ENCODE measurements around the gene MBNL1. TPM values are rescaled to one million over a fixed set of nuclear protein-coding genes. Genes with fewer than 3 reads are reported as not detected.

The MBNL1 gene
- total and polyA plus RNA-seq, 5 donors: 52.7 to 160 (median 149) TPM

DNA sequence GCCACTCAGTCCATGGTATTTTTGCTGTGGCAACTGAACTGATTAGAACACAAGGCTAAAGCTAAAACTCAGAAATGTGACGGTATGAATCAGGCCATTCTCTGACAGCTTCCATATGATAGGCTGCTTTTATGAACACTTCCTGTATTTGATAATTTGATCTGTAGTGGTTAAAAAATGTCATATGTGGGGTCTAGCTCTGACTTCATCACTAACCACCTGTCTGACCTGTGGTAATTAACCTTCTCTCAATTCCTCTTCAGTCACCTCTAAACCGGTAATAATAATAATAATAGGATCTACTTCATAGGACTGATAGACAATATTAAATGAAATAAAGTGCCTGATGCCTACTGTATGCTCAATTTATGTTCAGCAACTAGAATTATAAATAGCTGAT lies 223.2 kb downstream of the MBNL1 start:
- H3K27me3 ChIP-seq (ENCODE audit: control insufficient read depth, insufficient read depth): no peaks in the 10 kb centered on the region
- intact Hi-C loops (cut with DNase I): no loop called here
- 87% methylated on average over 2 of the region's 2 CpGs for WGBS

DNA sequence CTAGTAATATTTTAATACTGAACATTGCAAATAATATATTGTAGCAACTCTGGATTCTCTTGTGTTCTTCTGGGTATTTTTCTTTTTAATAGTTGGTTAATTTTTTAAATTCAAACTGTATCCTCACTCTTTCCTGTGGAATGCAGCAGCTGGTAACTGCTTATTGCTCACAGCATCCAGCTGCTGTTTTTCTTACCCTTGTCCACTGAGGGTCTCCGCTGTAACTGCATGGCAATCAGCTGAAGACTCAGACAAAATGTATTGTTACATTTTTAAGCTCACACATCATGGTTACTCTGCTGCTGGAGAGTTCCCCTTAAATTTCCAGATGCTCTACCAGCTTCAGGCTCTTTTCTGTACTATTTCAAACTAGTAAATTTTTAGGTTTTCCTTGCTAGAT lies 227.6 kb downstream of the MBNL1 start:
- Histone ChIP-seq H3K4me3 (ENCODE audit: low read length) (no peak overlapping the region), H3K27me3 (ENCODE audit: control insufficient read depth, insufficient read depth) (no peaks in the 10 kb centered on the region), H3K27ac (ENCODE audit: low read length) (no peak overlapping the region), H3K4me1 (ENCODE audit: control insufficient read depth, insufficient read depth, low read length) (no peaks in the 10 kb centered on the region), H3K9me3 (ENCODE audit: control insufficient read depth, low read length) (no peaks in the 10 kb centered on the region)
- ATAC-seq: no peak
- 96% methylated on average over 1 of the region's 1 CpG for WGBS
- DNase-seq: no peak
- intact Hi-C loops (cut with DNase I): no loop called here

More for the DNA sequence above, 223.2 kb downstream of the MBNL1 start:
- Histone ChIP-seq H3K4me3 (ENCODE audit: low read length) (no peak overlapping the region), H3K27ac (ENCODE audit: low read length) (no peak overlapping the region), H3K9me3 (ENCODE audit: control insufficient read depth, low read length) (no peaks in the 10 kb centered on the region), H3K4me1 (ENCODE audit: control insufficient read depth, insufficient read depth, low read length) (no peaks in the 10 kb centered on the region)
- no peak for ATAC-seq
- DNase-seq: no peak

DNA sequence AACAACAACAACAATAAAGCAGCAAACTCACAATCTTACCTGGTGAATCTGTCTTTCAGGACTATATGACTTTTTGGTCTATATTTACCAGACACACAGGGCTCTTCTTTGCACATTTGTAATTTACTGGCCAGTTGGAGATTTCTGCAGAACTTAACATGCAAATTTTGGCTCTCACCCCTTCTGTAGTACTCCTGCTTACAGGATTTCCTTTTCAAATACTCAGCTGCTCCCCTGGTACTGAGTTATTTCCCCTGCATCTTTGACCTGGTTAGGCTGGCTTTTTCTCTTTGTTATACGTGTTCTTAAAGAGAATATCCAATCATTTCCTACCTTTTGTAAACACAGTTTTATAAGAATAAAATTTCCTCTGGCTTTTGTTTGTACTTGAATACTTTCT lies 228.0 kb downstream of the MBNL1 start:
- WGBS: 37% methylated on average over 1 of the region's 1 CpG
- no peak overlapping the region for H3K4me3 ChIP-seq (ENCODE audit: low read length)
- no peak overlapping the region for H3K27ac ChIP-seq (ENCODE audit: low read length)
- H3K9me3 ChIP-seq (ENCODE audit: control insufficient read depth, low read length): no peaks in the 10 kb centered on the region
- DNase-seq: no peak
- no peaks in the 10 kb centered on the region for H3K4me1 ChIP-seq (ENCODE audit: control insufficient read depth, insufficient read depth, low read length)
- ATAC-seq: no peak
- no peaks in the 10 kb centered on the region for H3K27me3 ChIP-seq (ENCODE audit: control insufficient read depth, insufficient read depth)
- intact Hi-C loops (cut with DNase I): no loop called here

DNA sequence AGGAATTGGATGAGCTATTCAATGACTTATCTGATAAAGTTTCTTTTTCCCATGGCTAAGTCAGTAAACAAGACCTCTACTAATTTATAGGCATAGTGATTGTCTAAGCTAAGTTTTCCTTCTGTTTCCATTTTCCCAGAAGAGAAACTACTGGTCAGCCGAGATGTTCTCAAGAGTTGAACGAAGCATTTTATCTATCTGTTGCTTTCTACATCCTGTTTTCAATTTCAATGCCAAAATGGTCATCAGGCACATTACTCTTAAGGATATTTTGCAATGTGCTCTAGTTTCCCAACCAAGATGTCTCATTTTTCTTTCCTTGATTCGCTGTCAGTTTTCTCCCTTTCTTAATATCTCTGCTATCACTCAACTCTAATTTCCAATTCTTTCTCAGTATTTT lies 228.7 kb downstream of the MBNL1 start:
- Histone ChIP-seq H3K4me1 (ENCODE audit: control insufficient read depth, insufficient read depth, low read length) (no peaks in the 10 kb centered on the region), H3K9me3 (ENCODE audit: control insufficient read depth, low read length) (no peaks in the 10 kb centered on the region), H3K4me3 (ENCODE audit: low read length) (no peak overlapping the region), H3K27ac (ENCODE audit: low read length) (no peak overlapping the region), H3K27me3 (ENCODE audit: control insufficient read depth, insufficient read depth) (no peaks in the 10 kb centered on the region)
- WGBS: 27% methylated on average over 3 of the region's 3 CpGs
- no peak for ATAC-seq
- intact Hi-C loops (cut with DNase I): no loop called here
- DNase-seq: no peak

DNA sequence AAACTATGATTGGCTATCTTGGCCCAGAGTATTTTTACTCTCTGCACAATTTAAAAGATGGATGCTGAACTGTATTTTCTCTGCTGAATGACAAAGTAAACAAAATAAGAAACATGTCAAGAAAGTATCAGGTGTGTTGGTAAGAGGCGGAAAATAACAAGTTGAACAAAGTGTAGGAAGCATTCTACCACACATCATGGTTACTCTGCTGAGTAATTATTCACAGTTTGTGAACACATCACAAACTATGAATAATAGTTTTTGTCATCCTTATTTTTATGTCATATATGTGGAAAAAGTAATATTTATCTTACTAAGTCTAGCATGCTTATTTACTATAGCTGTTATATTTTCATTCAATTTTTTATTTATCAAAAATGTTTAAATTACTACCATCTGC lies 229.2 kb downstream of the MBNL1 start:
- Histone ChIP-seq H3K4me3 (ENCODE audit: low read length) (no peak overlapping the region), H3K9me3 (ENCODE audit: control insufficient read depth, low read length) (no peaks in the 10 kb centered on the region), H3K4me1 (ENCODE audit: control insufficient read depth, insufficient read depth, low read length) (no peaks in the 10 kb centered on the region), H3K27ac (ENCODE audit: low read length) (no peak overlapping the region), H3K27me3 (ENCODE audit: control insufficient read depth, insufficient read depth) (no peaks in the 10 kb centered on the region)
- no peak for DNase-seq
- WGBS: 96% methylated on average over 1 of the region's 1 CpG
- no peak for ATAC-seq
- intact Hi-C loops (cut with DNase I): no loop called here

DNA sequence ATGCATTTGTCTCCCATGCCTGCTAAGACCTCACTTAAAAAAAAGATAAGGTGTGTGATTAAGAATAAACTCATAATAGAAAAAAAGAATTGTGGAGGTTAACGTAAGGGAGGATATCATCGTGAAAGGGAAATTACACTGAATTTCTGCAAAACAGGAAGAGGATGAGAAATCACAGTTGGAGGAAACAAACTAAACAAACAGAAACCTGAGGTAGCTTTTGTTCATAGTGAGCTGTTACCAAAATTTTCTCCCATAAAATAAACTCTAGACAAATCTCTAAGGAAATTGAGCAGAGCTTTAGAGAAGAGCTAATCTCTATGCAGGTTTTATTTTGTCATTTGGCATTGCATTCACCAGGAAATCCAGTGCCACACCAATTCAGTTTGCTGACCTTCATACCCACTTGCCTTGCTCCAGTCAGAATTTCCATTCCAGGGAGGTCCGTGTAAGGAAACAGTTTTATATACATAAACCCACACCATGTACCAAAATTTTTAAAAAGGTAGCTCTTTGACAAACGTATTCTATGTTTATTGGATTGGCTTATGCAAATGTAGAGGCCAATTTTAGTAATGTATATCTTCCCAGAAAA lies 231.2 kb downstream of the MBNL1 start:
- ATAC-seq: no peak
- no peaks in the 10 kb centered on the region for H3K27me3 ChIP-seq (ENCODE audit: control insufficient read depth, insufficient read depth)
- DNase-seq: no peak
- WGBS: 49% methylated on average over 4 of the region's 4 CpGs
- no peaks in the 10 kb centered on the region for H3K9me3 ChIP-seq (ENCODE audit: control insufficient read depth, low read length)
- no peaks in the 10 kb centered on the region for H3K4me1 ChIP-seq (ENCODE audit: control insufficient read depth, insufficient read depth, low read length)
- H3K4me3 ChIP-seq (ENCODE audit: low read length): no peak overlapping the region
- H3K27ac ChIP-seq (ENCODE audit: low read length): no peak overlapping the region
- intact Hi-C loops (cut with DNase I): loop anchor here in 2 of 4 donors (10.0 kb wide), 1 partner anchor 75 kb away; no protein-coding TSS in a partner anchor

DNA sequence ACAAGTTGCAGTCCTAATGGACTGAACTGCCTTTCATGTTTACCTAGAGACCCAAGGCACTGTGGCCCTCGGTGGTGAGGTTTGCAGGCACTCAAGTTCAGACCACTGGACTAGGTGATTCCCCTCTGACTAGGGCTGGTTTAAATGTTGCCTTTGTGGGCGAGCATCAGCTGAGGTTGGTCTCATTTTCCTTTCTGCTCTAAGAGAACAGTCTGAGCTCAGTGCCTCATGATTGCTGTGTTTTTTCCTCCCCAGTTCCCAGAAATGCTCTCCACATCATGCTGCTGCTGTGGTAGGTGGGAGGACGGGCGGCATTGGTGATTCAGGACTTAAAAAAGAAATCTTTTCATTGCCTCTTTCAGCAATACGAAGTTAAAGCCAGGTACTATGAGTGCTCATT lies 237.2 kb downstream of the MBNL1 start:
- DNase-seq (no peak), ATAC-seq (no peak)
- Histone ChIP-seq H3K27ac (ENCODE audit: low read length) (no peak overlapping the region), H3K27me3 (ENCODE audit: control insufficient read depth, insufficient read depth) (no peaks in the 10 kb centered on the region), H3K4me1 (ENCODE audit: control insufficient read depth, insufficient read depth, low read length) (no peaks in the 10 kb centered on the region), H3K9me3 (ENCODE audit: control insufficient read depth, low read length) (no peaks in the 10 kb centered on the region), H3K4me3 (ENCODE audit: low read length) (no peak overlapping the region)
- intact Hi-C loops (cut with DNase I): loop anchor here in 3 of 4 donors (5.0 to 10.0 kb wide), 2 partner anchors 66 to 69 kb away; no protein-coding TSS in a partner anchor
- 90% methylated on average over 5 of the region's 5 CpGs for WGBS

DNA sequence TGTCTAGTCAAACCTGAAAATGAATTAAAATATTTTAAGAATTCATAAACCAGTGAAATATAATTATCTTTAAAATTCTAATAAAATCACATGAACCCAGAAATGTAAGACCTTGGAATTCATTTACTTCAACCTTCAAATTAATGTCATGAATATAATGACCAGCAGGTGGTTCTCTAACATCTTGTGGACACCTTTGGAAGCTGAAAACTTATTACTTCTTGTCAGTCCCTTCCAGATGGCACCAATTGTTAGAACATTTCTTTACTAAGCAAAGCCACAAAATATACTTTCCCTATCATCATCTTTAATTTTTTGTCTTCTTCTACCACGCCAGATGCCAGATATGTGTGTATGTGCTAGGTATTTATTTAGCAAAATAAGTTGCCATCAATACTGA lies 240.0 kb downstream of the MBNL1 start:
- Histone ChIP-seq H3K27me3 (ENCODE audit: control insufficient read depth, insufficient read depth) (no peaks in the 10 kb centered on the region), H3K9me3 (ENCODE audit: control insufficient read depth, low read length) (no peaks in the 10 kb centered on the region), H3K4me1 (ENCODE audit: control insufficient read depth, insufficient read depth, low read length) (no peaks in the 10 kb centered on the region), H3K27ac (ENCODE audit: low read length) (no peak overlapping the region), H3K4me3 (ENCODE audit: low read length) (no peak overlapping the region)
- intact Hi-C loops (cut with DNase I): loop anchor here in 3 of 4 donors (5.0 to 10.0 kb wide), 2 partner anchors 64 to 66 kb away; no protein-coding TSS in a partner anchor
- ATAC-seq: no peak
- WGBS: 71% methylated on average over 1 of the region's 1 CpG
- no peak for DNase-seq

DNA sequence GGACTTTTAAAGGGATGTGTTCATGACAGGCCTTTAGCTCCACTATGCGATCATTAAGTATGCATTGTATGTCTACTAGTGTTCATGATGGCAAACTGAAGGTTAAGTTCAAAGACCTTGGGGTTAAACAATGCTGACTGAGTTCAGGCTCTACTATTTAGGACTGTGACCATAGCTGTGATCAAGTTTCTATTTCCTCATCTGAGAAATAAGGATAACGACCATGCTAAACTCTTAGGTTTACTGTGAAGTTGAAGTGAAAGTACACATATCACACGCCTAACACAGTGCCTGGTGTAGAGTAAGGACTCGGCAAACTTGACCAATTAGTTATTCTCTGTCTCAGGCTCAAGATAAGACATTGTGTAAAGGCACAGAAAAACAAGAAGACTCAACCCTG lies 243.2 kb downstream of the MBNL1 start:
- intact Hi-C loops (cut with DNase I): no loop called here
- no peaks in the 10 kb centered on the region for H3K4me1 ChIP-seq (ENCODE audit: control insufficient read depth, insufficient read depth, low read length)
- no peaks in the 10 kb centered on the region for H3K27me3 ChIP-seq (ENCODE audit: control insufficient read depth, insufficient read depth)
- DNase-seq: no peak
- ATAC-seq: no peak
- no peaks in the 10 kb centered on the region for H3K9me3 ChIP-seq (ENCODE audit: control insufficient read depth, low read length)
- no peak overlapping the region for H3K4me3 ChIP-seq (ENCODE audit: low read length)
- H3K27ac ChIP-seq (ENCODE audit: low read length): no peak overlapping the region
- 86% methylated on average over 4 of the region's 4 CpGs for WGBS

DNA sequence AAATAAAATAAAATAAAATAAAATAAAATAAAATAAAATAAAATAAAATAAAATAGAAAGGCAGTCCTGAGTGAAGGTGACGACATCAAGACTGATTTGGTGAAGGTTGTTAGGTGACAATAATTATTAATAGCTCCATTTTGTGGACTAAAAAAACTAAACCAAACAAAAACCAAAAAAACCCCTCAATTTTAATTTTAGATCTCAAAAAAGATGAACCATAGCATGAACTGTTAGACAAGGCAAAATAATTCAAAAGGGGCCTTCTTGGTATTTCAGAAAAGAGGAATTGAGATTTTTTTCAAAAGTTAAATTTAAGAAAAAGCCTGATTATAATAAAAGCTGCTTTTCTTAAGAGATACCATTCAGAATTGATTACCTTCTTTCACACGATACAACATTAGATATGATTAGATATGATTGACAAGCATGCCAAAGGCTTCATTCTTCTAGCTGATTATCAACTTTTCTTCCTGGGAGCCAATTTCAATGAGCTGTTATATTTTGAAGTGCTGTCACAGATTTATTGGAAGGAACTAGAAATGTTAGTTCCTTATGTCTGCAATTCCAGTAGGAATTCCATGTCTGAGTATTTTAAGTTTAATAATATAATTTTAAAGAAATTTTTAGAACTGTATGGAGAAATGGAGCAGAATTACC lies 244.7 kb downstream of the MBNL1 start:
- 79% methylated on average over 2 of the region's 2 CpGs for WGBS
- intact Hi-C loops (cut with DNase I): no loop called here
- ATAC-seq: no peak

More for the DNA sequence above, 244.7 kb downstream of the MBNL1 start:
- Histone ChIP-seq H3K4me3 (ENCODE audit: low read length) (no peak overlapping the region), H3K27me3 (ENCODE audit: control insufficient read depth, insufficient read depth) (no peaks in the 10 kb centered on the region), H3K4me1 (ENCODE audit: control insufficient read depth, insufficient read depth, low read length) (no peaks in the 10 kb centered on the region), H3K27ac (ENCODE audit: low read length) (no peak overlapping the region), H3K9me3 (ENCODE audit: control insufficient read depth, low read length) (no peaks in the 10 kb centered on the region)
- DNase-seq: no peak
